HG03521 (cell line): ENCODE measurements around the gene LPCAT1.
"Not testable (repeated sequence)": the region's sequence is repeated elsewhere in the genome, so short reads cannot be mapped to it uniquely, and the experiment has no call there.

Experiments
- ATAC-seq: cut with Tn5 transposase; IDR thresholded peaks from one replicate; pipeline ENCODE4 v1.9.1; 2021; ENCODE audit warnings: mild to moderate bottlenecking, moderate library complexity; ENCODE audit not compliant: unreplicated experiment

LPCAT1 gene

GRCh38 chr5:1541702-1542400 lies 18.1 kb upstream of the LPCAT1 start:
- ATAC-seq = no peak

- no peak for ATAC-seq
Measured at GRCh38 chr5:1540831-1541701, 17.3 kb upstream of the LPCAT1 start.

GRCh38 chr5:1540166-1540565 lies 16.4 kb upstream of the LPCAT1 start:
- no peak for ATAC-seq

GRCh38 chr5:1539393-1540161 lies 15.8 kb upstream of the LPCAT1 start:
- ATAC-seq = not testable (repeated sequence)

GRCh38 chr5:1538741-1539392 lies 15.1 kb upstream of the LPCAT1 start:
- ATAC-seq = no peak

GRCh38 chr5:1538276-1538675 lies 14.5 kb upstream of the LPCAT1 start:
- no peak for ATAC-seq

GRCh38 chr5:1537603-1538154 lies 13.9 kb upstream of the LPCAT1 start:
- ATAC-seq = no peak

- no peak for ATAC-seq
Measured at GRCh38 chr5:1536871-1537602, 13.3 kb upstream of the LPCAT1 start.

- ATAC-seq = peak; percentile 93
Measured at GRCh38 chr5:1536322-1536845, 12.6 kb upstream of the LPCAT1 start.

GRCh38 chr5:1535646-1536045 lies 11.9 kb upstream of the LPCAT1 start:
- no peak for ATAC-seq

GRCh38 chr5:1532384-1532783 lies 8.6 kb upstream of the LPCAT1 start:
- ATAC-seq = no peak

- no peak for ATAC-seq
Measured at GRCh38 chr5:1529498-1529897, 5.7 kb upstream of the LPCAT1 start.

GRCh38 chr5:1527533-1528205 lies 3.9 kb upstream of the LPCAT1 start:
- no peak for ATAC-seq

- no peak for ATAC-seq
Measured at GRCh38 chr5:1526681-1527131, 2.9 kb upstream of the LPCAT1 start.

GRCh38 chr5:1526190-1526631 lies 2.5 kb upstream of the LPCAT1 start:
- no peak for ATAC-seq

- no peak for ATAC-seq
Measured at GRCh38 chr5:1525624-1526189, 1.9 kb upstream of the LPCAT1 start.

- no peak for ATAC-seq
Measured at GRCh38 chr5:1524799-1525623, 1.3 kb upstream of the LPCAT1 start.

- no peak for ATAC-seq
Measured at GRCh38 chr5:1524481-1524798, 680 bp upstream of the LPCAT1 start.
